ENCODE data around the gene FUT7. TPM values are rescaled to one million over a fixed set of nuclear protein-coding genes. Genes with fewer than 3 reads are reported as not detected.

The FUT7 gene
- total and polyA plus RNA-seq, 9 of the 15 experiments (the other 6 are each of a cell fraction or from before 2014, with no cell fraction given) = not detected

DNA sequence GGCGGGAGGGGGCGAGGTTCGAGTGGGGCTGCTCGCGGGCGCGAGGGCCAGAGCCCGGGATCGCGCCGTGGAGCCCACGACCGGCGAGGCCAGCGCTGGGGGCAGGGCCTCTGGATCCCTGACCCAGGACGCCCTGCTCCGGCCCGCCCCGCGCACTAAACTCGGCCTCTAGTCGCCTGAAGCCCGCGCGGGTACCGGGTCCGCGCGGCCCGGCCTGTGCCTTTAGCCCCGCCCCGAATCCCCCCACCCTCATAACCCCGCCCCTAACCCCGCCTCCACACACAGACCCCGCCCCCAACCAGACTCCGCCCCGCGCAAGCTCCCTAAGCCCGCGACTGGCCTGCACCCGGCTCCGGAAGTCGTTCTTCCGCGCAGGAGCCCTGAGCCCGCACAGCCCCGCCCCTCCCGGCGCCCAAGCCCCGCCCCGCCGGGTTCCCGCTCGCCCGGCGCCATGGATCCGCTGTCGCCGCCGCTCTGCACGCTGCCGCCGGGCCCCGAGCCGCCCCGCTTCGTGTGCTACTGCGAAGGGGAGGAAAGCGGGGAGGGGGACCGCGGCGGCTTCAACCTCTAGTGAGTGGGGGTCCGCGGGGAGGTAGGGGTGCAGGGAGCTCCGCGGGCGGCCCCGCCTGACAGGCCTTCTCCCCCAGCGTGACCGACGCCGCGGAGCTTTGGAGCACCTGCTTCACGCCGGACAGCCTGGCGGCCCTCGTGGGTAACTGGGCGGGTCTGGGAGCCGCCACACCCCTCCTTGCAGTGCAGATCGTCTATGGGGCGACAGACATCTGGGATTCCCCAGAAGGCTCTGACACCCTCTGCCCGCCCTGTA, 39.7 kb downstream of the FUT7 start, which contains the start of gene PAXX (continued):
- TF ChIP-seq, protein P1, sequence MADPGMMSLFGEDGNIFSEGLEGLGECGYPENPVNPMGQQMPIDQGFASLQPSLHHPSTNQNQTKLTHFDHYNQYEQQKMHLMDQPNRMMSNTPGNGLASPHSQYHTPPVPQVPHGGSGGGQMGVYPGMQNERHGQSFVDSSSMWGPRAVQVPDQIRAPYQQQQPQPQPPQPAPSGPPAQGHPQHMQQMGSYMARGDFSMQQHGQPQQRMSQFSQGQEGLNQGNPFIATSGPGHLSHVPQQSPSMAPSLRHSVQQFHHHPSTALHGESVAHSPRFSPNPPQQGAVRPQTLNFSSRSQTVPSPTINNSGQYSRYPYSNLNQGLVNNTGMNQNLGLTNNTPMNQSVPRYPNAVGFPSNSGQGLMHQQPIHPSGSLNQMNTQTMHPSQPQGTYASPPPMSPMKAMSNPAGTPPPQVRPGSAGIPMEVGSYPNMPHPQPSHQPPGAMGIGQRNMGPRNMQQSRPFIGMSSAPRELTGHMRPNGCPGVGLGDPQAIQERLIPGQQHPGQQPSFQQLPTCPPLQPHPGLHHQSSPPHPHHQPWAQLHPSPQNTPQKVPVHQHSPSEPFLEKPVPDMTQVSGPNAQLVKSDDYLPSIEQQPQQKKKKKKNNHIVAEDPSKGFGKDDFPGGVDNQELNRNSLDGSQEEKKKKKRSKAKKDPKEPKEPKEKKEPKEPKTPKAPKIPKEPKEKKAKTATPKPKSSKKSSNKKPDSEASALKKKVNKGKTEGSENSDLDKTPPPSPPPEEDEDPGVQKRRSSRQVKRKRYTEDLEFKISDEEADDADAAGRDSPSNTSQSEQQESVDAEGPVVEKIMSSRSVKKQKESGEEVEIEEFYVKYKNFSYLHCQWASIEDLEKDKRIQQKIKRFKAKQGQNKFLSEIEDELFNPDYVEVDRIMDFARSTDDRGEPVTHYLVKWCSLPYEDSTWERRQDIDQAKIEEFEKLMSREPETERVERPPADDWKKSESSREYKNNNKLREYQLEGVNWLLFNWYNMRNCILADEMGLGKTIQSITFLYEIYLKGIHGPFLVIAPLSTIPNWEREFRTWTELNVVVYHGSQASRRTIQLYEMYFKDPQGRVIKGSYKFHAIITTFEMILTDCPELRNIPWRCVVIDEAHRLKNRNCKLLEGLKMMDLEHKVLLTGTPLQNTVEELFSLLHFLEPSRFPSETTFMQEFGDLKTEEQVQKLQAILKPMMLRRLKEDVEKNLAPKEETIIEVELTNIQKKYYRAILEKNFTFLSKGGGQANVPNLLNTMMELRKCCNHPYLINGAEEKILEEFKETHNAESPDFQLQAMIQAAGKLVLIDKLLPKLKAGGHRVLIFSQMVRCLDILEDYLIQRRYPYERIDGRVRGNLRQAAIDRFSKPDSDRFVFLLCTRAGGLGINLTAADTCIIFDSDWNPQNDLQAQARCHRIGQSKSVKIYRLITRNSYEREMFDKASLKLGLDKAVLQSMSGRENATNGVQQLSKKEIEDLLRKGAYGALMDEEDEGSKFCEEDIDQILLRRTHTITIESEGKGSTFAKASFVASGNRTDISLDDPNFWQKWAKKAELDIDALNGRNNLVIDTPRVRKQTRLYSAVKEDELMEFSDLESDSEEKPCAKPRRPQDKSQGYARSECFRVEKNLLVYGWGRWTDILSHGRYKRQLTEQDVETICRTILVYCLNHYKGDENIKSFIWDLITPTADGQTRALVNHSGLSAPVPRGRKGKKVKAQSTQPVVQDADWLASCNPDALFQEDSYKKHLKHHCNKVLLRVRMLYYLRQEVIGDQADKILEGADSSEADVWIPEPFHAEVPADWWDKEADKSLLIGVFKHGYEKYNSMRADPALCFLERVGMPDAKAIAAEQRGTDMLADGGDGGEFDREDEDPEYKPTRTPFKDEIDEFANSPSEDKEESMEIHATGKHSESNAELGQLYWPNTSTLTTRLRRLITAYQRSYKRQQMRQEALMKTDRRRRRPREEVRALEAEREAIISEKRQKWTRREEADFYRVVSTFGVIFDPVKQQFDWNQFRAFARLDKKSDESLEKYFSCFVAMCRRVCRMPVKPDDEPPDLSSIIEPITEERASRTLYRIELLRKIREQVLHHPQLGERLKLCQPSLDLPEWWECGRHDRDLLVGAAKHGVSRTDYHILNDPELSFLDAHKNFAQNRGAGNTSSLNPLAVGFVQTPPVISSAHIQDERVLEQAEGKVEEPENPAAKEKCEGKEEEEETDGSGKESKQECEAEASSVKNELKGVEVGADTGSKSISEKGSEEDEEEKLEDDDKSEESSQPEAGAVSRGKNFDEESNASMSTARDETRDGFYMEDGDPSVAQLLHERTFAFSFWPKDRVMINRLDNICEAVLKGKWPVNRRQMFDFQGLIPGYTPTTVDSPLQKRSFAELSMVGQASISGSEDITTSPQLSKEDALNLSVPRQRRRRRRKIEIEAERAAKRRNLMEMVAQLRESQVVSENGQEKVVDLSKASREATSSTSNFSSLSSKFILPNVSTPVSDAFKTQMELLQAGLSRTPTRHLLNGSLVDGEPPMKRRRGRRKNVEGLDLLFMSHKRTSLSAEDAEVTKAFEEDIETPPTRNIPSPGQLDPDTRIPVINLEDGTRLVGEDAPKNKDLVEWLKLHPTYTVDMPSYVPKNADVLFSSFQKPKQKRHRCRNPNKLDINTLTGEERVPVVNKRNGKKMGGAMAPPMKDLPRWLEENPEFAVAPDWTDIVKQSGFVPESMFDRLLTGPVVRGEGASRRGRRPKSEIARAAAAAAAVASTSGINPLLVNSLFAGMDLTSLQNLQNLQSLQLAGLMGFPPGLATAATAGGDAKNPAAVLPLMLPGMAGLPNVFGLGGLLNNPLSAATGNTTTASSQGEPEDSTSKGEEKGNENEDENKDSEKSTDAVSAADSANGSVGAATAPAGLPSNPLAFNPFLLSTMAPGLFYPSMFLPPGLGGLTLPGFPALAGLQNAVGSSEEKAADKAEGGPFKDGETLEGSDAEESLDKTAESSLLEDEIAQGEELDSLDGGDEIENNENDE (IDR thresholded peaks at IDR 0.05; ENCODE audit: low read depth, low read length) = no peak
- TF ChIP-seq ZNF707 (CRISPR knock-in tag; conservative IDR thresholded peaks at IDR 0.05) (no peak), MYBL2 (IDR thresholded peaks at IDR 0.05; ENCODE audit: low read depth) (no peak), MYBL2 (CRISPR knock-in tag; IDR thresholded peaks at IDR 0.05; ENCODE audit: borderline replicate concordance) (no peak), POLR2H (tag; IDR thresholded peaks at IDR 0.05; ENCODE audit: low read depth) (peak; percentile 89), EWSR1 (IDR thresholded peaks at IDR 0.05; ENCODE audit: borderline replicate concordance, low read depth, partially characterized antibody) (no peak)
- TF ChIP-seq, protein P2, sequence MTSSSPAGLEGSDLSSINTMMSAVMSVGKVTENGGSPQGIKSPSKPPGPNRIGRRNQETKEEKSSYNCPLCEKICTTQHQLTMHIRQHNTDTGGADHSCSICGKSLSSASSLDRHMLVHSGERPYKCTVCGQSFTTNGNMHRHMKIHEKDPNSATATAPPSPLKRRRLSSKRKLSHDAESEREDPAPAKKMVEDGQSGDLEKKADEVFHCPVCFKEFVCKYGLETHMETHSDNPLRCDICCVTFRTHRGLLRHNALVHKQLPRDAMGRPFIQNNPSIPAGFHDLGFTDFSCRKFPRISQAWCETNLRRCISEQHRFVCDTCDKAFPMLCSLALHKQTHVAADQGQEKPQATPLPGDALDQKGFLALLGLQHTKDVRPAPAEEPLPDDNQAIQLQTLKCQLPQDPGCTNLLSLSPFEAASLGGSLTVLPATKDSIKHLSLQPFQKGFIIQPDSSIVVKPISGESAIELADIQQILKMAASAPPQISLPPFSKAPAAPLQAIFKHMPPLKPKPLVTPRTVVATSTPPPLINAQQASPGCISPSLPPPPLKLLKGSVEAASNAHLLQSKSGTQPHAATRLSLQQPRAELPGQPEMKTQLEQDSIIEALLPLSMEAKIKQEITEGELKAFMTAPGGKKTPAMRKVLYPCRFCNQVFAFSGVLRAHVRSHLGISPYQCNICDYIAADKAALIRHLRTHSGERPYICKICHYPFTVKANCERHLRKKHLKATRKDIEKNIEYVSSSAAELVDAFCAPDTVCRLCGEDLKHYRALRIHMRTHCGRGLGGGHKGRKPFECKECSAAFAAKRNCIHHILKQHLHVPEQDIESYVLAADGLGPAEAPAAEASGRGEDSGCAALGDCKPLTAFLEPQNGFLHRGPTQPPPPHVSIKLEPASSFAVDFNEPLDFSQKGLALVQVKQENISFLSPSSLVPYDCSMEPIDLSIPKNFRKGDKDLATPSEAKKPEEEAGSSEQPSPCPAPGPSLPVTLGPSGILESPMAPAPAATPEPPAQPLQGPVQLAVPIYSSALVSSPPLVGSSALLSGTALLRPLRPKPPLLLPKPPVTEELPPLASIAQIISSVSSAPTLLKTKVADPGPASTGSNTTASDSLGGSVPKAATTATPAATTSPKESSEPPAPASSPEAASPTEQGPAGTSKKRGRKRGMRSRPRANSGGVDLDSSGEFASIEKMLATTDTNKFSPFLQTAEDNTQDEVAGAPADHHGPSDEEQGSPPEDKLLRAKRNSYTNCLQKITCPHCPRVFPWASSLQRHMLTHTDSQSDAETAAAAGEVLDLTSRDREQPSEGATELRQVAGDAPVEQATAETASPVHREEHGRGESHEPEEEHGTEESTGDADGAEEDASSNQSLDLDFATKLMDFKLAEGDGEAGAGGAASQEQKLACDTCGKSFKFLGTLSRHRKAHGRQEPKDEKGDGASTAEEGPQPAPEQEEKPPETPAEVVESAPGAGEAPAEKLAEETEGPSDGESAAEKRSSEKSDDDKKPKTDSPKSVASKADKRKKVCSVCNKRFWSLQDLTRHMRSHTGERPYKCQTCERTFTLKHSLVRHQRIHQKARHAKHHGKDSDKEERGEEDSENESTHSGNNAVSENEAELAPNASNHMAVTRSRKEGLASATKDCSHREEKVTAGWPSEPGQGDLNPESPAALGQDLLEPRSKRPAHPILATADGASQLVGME (CRISPR knock-in tag; IDR thresholded peaks at IDR 0.05) = 0 out of 2 replicates have a peak, but pooled peaks have one; percentile 33
- TF ChIP-seq, protein P3, sequence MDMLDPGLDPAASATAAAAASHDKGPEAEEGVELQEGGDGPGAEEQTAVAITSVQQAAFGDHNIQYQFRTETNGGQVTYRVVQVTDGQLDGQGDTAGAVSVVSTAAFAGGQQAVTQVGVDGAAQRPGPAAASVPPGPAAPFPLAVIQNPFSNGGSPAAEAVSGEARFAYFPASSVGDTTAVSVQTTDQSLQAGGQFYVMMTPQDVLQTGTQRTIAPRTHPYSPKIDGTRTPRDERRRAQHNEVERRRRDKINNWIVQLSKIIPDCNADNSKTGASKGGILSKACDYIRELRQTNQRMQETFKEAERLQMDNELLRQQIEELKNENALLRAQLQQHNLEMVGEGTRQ (CRISPR knock-in tag; IDR thresholded peaks at IDR 0.05) = peak; percentile 32; the same call in 1 of the 2 replicates
